D721Med (cell line): ENCODE measurements around the gene GPR18.
"Not testable (repeated sequence)": the region's sequence is repeated elsewhere in the genome, so short reads cannot be mapped to it uniquely, and the experiment has no call there.

ENCODE experiments used
- DNase-seq: peaks from one replicate; pipeline ENCODE4 v3.0.0; 2011; ENCODE audit warnings: low spot score; ENCODE audit not compliant: insufficient read length
- FAIRE-seq: peaks from 2 replicates; lab custom pipeline; 2011; peaks lifted over from hg19 to GRCh38; lab: Jason Lieb, UNC
- TF ChIP-seq, protein P1 (sequence below): IDR thresholded peaks from 2 replicates; pipeline ENCODE4 v1.5.1; 2012; ENCODE audit warnings: mild to moderate bottlenecking, control low read depth; ENCODE audit not compliant: insufficient read depth; ENCODE audit errors: missing control alignments

The GPR18 gene

DNA sequence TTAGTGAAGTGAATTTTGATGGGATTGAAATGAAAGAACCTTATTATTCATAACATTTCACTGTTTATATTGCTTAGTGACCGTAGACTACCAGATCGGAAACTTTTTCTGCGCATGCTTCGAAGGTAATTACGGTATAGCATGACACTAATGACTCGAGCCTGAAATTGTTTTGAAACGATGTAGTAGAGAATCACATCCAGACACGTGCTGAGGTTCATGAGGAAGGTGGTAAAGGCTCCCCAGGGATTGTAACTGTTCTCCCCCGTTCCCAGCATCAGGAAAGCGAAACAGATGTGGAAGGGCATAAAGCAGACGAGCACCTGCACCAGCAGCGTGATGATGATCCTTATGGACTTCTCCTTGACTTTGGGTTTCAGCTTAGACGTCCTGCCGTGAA is 3.3 kb downstream of the GPR18 start:
- TF ChIP-seq, protein P1, sequence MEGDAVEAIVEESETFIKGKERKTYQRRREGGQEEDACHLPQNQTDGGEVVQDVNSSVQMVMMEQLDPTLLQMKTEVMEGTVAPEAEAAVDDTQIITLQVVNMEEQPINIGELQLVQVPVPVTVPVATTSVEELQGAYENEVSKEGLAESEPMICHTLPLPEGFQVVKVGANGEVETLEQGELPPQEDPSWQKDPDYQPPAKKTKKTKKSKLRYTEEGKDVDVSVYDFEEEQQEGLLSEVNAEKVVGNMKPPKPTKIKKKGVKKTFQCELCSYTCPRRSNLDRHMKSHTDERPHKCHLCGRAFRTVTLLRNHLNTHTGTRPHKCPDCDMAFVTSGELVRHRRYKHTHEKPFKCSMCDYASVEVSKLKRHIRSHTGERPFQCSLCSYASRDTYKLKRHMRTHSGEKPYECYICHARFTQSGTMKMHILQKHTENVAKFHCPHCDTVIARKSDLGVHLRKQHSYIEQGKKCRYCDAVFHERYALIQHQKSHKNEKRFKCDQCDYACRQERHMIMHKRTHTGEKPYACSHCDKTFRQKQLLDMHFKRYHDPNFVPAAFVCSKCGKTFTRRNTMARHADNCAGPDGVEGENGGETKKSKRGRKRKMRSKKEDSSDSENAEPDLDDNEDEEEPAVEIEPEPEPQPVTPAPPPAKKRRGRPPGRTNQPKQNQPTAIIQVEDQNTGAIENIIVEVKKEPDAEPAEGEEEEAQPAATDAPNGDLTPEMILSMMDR: no peak
- FAIRE-seq: no peak
- no peak for DNase-seq

DNA sequence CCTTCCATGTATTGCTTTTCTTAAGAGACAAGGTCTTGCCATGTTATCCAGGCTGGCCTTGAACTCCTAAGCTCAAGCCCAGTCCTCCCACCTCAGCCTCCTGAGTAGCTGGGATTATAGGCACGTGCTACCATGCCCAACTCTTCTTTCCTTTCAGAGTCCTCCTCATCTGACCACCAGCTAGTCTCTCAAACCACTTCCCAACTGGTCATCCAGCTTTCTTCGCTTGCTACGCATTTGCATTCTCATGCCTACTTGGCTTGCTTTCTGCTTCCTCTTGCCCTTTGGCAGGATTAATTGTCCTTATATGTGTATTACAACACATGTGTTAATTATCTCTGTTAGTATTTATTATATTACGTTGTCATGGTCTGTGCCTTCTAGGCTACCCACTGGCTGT is 6.3 kb downstream of the GPR18 start:
- TF ChIP-seq, protein P1: no peak
- FAIRE-seq: no peak
- no peak for DNase-seq

DNA sequence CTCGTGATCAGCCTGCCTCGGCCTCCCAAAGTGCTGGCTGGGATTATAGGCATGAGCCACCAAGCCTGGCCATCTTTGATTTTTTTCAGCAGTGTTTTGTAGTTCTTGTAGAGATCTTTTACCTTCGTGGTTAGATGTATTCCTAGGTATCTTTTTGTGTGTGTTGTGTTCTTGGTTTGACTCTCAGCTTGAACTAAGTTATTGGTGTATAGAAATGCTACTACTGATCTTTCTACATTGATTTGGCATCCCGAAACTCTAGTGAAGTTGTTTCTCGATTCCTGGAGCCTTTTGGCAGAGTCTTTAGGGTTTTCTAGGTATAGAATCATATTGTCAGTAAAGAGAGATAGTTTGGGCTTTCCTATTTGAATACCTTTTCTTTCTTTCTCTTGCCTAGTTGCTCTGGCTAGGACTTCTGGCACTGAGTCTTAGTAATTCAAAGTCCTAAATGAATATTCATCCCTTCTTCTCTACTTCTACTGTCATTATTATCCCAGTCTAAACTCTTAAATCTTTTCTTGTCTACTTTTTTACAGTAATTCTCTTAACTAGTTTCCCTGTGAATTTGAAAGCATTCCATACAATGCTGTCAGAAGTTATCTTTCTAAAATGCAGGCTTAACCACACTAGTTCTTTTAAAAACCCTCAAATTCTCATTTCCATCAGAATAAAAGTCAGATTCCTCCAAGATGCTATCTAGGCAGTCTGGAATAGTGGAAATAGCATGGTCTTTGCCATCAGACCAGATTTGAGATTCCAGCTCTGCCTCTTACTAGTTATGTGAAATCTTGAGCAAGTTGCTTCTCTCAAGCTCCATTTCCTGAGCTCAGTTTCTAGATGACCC is 7.0 kb downstream of the GPR18 start:
- FAIRE-seq: no peak
- TF ChIP-seq, protein P1: no peak
- DNase-seq: no peak

DNA sequence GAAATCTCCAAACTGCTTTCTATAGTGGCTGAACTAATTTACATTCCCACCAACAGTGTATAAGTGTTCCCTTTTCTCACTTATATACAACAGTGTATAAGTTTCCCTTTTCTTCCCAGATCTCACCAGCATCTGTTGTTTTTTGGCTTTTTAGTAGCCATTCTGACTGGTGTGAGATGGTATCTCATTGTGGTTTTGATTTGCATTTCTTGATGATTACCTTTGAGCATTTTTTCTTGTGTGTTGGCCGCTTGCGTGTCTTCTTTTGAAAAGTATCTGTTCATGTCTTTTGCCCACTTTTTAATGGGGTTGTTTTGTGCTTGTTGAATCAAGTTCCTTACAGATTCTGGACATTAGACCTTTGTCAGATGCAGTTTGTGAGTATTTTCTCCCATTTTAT is 8.6 kb downstream of the GPR18 start:
- FAIRE-seq, DNase-seq: not testable (repeated sequence)

DNA sequence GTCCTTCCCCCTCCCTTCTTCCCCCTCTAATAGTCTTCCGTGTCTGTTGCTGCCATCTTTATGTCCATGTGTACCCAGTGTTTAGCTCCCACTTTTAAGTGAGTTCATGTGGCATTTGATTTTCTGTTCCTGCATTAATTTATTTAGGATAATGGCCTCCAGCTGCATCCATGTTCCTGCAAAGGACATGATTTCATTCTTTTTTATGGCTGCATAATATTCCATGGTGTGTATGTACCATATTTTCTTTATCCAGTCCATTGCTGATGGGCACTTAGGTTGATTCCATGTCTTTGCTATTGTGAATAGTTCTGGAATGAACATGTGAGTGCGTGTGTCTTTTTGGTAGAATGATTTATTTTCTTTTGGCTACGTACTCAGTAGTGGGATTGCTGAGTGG is 9.0 kb downstream of the GPR18 start:
- not testable (repeated sequence) for FAIRE-seq

DNA sequence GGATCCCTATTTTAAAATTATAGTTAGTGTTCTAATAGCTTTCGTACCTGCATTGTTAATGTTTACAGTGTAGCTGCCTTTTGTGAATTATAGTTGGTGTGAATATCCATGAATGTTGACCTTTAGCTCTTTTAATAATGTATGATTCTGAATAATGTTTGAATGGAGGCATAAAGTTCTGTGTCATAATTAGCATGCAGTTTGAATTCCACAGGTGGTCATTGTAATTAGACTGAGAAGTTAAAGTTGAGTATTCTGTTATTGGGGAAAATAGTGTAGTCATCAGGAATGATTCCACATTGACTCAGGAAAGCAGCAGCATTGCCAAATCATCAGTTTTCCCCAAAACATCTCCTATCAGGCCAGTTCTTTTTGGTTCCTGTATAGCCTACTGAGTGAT is 12.1 kb downstream of the GPR18 start:
- no peak for DNase-seq
- no peak for FAIRE-seq
- TF ChIP-seq, protein P1: no peak

More for the DNA sequence above, 9.0 kb downstream of the GPR18 start:
- not testable (repeated sequence) for DNase-seq

DNA sequence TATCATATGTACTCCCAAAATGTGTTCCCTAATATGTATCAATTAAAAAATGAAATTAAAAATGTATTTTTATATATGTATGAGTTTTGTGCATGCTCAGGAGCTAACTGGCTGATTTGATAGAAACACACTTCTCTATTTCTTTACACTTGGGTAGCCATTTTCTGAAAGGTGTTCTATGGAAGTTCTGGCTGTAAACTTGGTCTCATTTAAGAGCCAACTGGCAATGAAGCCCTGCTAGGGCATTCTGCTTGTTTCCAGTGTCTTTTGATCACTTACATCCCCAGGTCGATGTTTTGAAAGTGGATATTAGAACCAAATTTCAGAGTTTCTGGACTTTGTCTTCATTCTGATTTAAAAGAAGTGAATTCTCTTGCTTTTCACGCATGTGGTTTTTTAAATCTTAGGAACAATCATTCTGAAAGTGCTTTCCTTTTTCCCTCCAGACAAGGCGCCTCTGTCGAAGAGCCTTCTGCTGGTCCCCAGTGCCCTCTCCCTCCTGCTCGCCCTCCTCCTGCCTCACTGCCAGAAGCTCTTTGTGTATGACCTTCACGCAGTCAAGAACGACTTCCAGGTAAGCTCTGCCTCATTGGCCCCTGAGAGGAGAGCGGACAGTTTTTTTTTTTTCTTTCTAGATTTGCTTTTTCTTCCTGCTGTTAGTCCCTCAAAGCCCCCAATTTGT is 20.1 kb downstream of the GPR18 start:
- TF ChIP-seq, protein P1: no peak
- no peak for FAIRE-seq

DNA sequence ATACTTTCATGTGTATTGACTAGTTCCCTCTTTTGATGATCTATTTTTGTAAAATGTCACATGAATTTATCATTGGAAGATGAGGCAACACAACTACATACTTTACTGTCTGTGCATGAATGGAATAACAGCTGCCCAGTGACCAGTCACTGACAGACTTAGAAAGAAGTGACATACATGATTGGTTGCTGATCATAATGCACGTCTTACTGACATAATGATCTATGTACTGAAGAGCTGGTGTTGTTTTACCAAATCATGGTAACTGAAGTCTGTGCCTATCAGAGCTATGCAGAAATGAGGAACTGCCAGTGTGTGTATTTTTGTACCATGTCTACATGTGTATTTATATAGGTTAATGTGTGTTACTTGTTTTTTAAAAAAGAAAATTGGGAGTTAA is 26.5 kb downstream of the GPR18 start:
- DNase-seq (no peak), FAIRE-seq (no peak)
- TF ChIP-seq, protein P1: no peak

More for the DNA sequence above, 20.1 kb downstream of the GPR18 start:
- no peak for DNase-seq
